ENCODE results near the gene COA7. TPM values are rescaled to one million over a fixed set of nuclear protein-coding genes. Genes with fewer than 3 reads are reported as not detected.
A peak's percentile ranks its signal among the peaks of the same experiment; 100 is the strongest.

The COA7 gene
- 10 to 100 TPM in 1 of 4 donors, 1 to 10 TPM in 3; 5.9 to 17.0 (median 9.4) TPM for total RNA-seq

DNA sequence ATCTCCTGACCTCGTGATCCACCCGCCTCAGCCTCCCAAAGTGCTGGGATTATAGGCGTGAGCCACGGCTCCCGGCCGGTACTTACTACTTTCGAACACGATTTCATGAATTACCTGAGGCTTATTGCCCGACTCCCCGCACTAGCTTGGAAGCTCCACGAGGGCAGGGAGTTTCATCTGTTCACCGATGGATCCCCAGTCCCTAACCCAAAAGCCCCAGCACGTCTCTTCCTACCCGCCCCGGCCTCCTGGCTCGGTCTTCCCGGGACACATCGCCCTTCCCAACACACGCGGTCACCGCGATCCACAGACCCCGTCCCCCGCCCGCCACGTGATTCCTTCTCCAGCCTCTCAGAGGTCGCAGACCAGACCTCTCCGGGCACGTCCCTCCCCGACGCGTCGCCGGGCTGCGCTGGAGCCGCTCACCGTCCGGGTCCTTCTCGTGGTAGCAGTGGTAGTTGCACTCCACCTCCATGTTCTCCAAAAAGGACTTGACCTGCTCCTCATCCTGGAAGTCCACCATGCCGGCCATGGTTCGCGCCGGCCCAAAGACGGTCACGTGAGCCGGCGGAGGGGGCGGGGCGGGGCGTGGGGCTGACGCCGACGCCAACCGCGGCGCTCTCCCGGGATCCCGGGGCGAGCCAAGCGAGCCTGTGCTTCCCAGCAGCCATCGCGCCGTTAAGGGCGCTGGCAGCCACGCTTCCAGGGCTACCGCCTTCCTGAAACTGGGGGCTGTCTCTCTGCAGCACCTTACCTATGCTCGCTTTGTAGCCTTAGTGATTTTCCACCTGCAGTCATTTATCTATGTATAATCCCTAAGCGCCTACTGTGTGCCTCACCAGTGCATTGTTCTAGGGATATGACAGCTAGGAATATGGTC is at the start of gene COA7:
COA7 (minus strand) TSS at position 553 of the 880 bp plus-strand sequence; CDS start at position 532, 21 bp downstream.
- TF ChIP-seq, protein P1, sequence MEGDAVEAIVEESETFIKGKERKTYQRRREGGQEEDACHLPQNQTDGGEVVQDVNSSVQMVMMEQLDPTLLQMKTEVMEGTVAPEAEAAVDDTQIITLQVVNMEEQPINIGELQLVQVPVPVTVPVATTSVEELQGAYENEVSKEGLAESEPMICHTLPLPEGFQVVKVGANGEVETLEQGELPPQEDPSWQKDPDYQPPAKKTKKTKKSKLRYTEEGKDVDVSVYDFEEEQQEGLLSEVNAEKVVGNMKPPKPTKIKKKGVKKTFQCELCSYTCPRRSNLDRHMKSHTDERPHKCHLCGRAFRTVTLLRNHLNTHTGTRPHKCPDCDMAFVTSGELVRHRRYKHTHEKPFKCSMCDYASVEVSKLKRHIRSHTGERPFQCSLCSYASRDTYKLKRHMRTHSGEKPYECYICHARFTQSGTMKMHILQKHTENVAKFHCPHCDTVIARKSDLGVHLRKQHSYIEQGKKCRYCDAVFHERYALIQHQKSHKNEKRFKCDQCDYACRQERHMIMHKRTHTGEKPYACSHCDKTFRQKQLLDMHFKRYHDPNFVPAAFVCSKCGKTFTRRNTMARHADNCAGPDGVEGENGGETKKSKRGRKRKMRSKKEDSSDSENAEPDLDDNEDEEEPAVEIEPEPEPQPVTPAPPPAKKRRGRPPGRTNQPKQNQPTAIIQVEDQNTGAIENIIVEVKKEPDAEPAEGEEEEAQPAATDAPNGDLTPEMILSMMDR (IDR thresholded peaks at IDR 0.05): no peak
- peak in 1 of 2 donors; percentile 34 for TF ChIP-seq POLR2A (IDR thresholded peaks at IDR 0.05)
- Histone ChIP-seq H3K4me3 (peak within 1 kb of the TSS; percentile 63 to 76 (median 75)), H3K9me3 (no peaks in the 10 kb centered on the region), H3K27me3 (no peaks in the 10 kb centered on the region), H3K36me3 (peaks cover 0 to 2% (median 0%) of the 10 kb centered on the region in 3 donors), H3K4me1 (peaks cover 0 to 9% (median 0%) of the 10 kb centered on the region in 4 donors), H3K27ac (peak within 1 kb of the TSS; percentile 74 to 95 (median 86))
- peak; percentile 80 to 92 (median 91) for DNase-seq

DNA sequence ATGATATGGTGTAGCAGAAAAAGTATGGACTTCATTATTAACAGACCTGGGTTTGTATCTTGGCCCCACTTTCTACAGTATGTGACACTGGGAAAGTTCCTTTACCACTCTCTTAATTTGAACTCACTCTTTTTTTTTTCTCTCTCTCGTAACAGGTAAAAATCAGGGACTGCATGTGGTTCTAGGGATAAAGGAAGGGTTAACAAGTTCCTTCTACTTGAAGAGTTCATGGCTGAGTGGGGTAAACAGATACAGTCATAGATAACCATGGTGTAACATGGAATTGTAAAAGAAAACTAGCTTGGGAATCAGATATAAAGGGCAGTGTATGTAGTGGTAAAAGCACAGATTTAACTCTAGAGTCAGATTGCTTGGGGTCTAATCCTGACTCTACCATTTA is 49.3 kb upstream of the COA7 start:
- Histone ChIP-seq H3K4me3 (no peak overlapping the region), H3K27me3 (no peaks in the 10 kb centered on the region), H3K36me3 (no peaks in the 10 kb centered on the region), H3K27ac (no peak overlapping the region), H3K9me3 (no peaks in the 10 kb centered on the region), H3K4me1 (peaks cover 0 to 5% (median 0%) of the 10 kb centered on the region in 4 donors)
- DNase-seq: no peak
- TF ChIP-seq, protein P1 (IDR thresholded peaks at IDR 0.05): no peak

GRCh38 chr1:52746189-52746588 is 48.0 kb upstream of the COA7 start:
- Histone ChIP-seq H3K36me3 (no peaks in the 10 kb centered on the region), H3K27ac (no peak overlapping the region), H3K4me1 (peaks cover 0 to 5% (median 0%) of the 10 kb centered on the region in 4 donors), H3K9me3 (no peaks in the 10 kb centered on the region), H3K27me3 (no peaks in the 10 kb centered on the region), H3K4me3 (no peak overlapping the region)
- DNase-seq: no peak
- TF ChIP-seq, protein P1 (IDR thresholded peaks at IDR 0.05): no peak
- no peak for TF ChIP-seq POLR2A (IDR thresholded peaks at IDR 0.05)

DNA sequence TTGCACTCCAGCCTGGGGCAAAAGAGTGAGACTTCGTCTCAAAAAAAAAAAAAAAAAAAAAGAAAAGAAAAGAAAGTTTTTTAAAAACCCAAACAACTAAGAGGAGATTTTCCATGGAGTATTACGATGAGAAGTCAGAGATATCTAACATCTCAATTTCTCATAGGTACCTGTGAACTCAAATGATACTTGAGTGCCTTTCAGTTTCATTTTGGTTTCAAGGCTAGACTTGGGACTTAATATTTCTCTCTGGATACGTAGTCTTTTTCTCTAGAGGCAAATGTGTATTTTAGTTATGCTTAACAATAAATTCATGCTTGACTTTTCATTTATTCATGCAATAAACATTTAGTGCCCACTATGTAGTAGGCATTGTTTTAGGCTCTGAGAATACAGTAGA is 43.1 kb upstream of the COA7 start:
- Histone ChIP-seq H3K36me3 (no peaks in the 10 kb centered on the region), H3K4me1 (no peaks in the 10 kb centered on the region), H3K4me3 (no peak overlapping the region), H3K9me3 (no peaks in the 10 kb centered on the region), H3K27me3 (no peaks in the 10 kb centered on the region), H3K27ac (no peak overlapping the region)
- no peak for DNase-seq
- TF ChIP-seq, protein P1 (IDR thresholded peaks at IDR 0.05): no peak
- no peak for TF ChIP-seq POLR2A (IDR thresholded peaks at IDR 0.05)

- no peaks in the 10 kb centered on the region for H3K36me3 ChIP-seq
- no peak overlapping the region for H3K27ac ChIP-seq
- DNase-seq: no peak
- no peaks in the 10 kb centered on the region for H3K27me3 ChIP-seq
- no peak overlapping the region for H3K4me3 ChIP-seq
- no peaks in the 10 kb centered on the region for H3K9me3 ChIP-seq
- H3K4me1 ChIP-seq: no peaks in the 10 kb centered on the region
- TF ChIP-seq, protein P1 (IDR thresholded peaks at IDR 0.05): no peak
- TF ChIP-seq POLR2A (IDR thresholded peaks at IDR 0.05): no peak
These were observed 41.7 kb upstream of the COA7 start for GRCh38 chr1:52739699-52740467.

Measured in Peyer's patch (tissue), 4 donors.